ENCODE measurements around the gene HMCN2.
A peak's percentile ranks its signal among the peaks of the same experiment; 100 is the strongest.

The HMCN2 gene

DNA sequence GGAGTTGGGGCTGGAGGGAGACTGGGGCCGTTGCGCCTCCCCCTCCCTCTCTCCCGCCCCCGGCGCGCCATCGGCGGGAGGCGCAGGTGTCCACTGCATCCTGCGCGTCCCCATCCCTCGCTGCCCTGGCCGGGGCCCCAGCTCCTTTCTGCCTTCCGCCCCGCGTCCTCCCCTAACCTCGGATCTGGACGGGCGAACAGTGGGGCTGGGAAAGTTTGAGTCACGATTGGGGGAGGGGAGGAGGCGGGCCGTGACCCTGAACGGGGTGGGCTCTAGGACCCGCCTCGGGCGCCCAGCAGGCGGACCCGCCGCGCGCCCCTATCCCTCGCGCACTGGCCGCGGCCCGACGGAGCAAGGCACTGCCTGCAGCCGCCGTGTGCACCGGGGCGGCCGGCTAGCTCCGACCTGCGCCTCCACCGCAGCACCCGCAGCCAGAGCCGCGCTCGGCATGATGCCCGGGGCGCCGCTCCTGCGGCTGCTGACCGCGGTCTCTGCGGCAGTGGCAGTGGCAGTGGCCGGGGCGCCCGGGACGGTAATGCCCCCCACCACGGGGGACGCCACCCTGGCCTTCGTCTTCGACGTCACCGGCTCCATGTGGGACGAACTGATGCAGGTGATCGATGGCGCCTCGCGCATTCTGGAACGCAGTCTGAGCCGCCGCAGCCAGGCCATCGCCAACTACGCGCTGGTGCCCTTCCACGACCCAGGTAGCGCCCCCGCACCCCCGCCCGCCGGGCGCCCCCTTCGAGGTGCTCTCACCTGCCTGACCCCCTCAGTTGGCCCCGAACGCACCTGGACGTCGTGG lies at the start of gene HMCN2:
HMCN2 (plus strand) TSS at position 330 of the 805 bp plus-strand sequence; CDS start at position 449, 119 bp downstream.
- no peak within 1 kb of the TSS for H3K9ac ChIP-seq
- H3K36me3 ChIP-seq = no peaks in the 10 kb centered on the region
- no peak within 1 kb of the TSS for H3K4me3 ChIP-seq
- H3K27ac ChIP-seq = no peak within 1 kb of the TSS
- H4K20me1 ChIP-seq = peaks cover 0 to 11% (median 0%) of the 10 kb centered on the region in 11 experiments; a peak in 8 of 22 replicates
- TF ChIP-seq Cebpa-rat (IDR thresholded peaks at IDR 0.05) = no peak
- H3K27me3 ChIP-seq = peaks cover 49 to 70% (median 60%) of the 10 kb centered on the region in 11 experiments
- peaks cover 0 to 31% (median 19%) of the 10 kb centered on the region in 10 experiments; a peak in 18 of 20 replicates for H3K4me1 ChIP-seq
- H3K4me2 ChIP-seq = peak within 1 kb of the TSS in 6 of 11 experiments; percentile 8 to 52 (median 28); a peak in 8 of 22 replicates
- no peaks in the 10 kb centered on the region for H3K9me3 ChIP-seq (replicated peaks in 1 of 11)

- no peak overlapping the region for H3K27ac ChIP-seq
- peaks cover 29 to 52% (median 35%) of the 10 kb centered on the region in 10 experiments for H3K4me1 ChIP-seq
- no peak for TF ChIP-seq Cebpa-rat (IDR thresholded peaks at IDR 0.05)
- H3K27me3 ChIP-seq = no peaks in the 10 kb centered on the region
- H3K9ac ChIP-seq = no peak overlapping the region
- no peak overlapping the region for H3K4me2 ChIP-seq
- H3K36me3 ChIP-seq = peaks cover 0 to 32% (median 22%) of the 10 kb centered on the region in 11 experiments; a peak in 18 of 22 replicates
- H3K4me3 ChIP-seq = no peak overlapping the region
- H3K9me3 ChIP-seq (replicated peaks in 1 of 11) = no peaks in the 10 kb centered on the region
- H4K20me1 ChIP-seq = peaks cover 0 to 63% (median 28%) of the 10 kb centered on the region in 11 experiments; a peak in 15 of 22 replicates
These were observed 47.7 kb upstream of the HMCN2 start for GRCh38 chr9:130217838-130218237.

DNA sequence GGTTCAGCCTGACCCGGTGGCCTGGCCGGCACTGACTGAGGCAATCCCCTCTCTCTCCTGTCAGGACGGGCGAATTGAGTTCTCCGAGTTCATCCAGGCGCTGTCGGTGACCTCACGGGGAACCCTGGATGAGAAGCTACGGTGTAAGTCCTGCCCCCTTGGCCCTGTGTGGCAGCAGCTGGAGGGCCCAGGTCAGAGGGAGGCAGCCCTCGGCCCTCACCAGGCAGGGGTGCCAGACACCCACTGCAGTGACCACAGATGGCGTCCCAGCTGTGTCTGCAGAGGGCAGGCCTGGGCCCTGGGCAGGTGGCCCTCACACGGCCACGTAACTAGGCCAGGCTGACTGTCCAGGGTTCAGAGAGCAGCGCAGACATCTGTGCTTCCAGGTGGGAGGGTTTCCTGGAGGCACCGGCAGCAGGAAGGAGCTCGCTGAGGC lies 45.9 kb upstream of the HMCN2 start:
- Histone ChIP-seq H3K9me3 (replicated peaks in 1 of 11) (no peaks in the 10 kb centered on the region), H3K27me3 (no peaks in the 10 kb centered on the region)

GRCh38 chr9:130220352-130220751 lies 45.2 kb upstream of the HMCN2 start:
- Histone ChIP-seq H3K27me3 (no peaks in the 10 kb centered on the region), H3K9ac (no peak overlapping the region), H3K36me3 (peaks cover 6 to 47% (median 35%) of the 10 kb centered on the region in 11 experiments; a peak in 19 of 22 replicates), H3K27ac (no peak overlapping the region), H4K20me1 (peaks cover 0 to 39% (median 12%) of the 10 kb centered on the region in 11 experiments; a peak in 14 of 22 replicates), H3K4me2 (0 out of 22 replicates have a peak overlapping the region, but pooled peaks of 1 of the 11 experiments have one; percentile 5), H3K4me1 (peaks cover 8 to 27% (median 12%) of the 10 kb centered on the region in 10 experiments), H3K4me3 (no peak overlapping the region), H3K9me3 (replicated peaks in 1 of 11) (no peaks in the 10 kb centered on the region)
- no peak for TF ChIP-seq Cebpa-rat (IDR thresholded peaks at IDR 0.05)

More for the DNA sequence above, 45.9 kb upstream of the HMCN2 start:
- peaks cover 0 to 41% (median 28%) of the 10 kb centered on the region in 11 experiments; a peak in 19 of 22 replicates for H3K36me3 ChIP-seq
- H4K20me1 ChIP-seq = peaks cover 0 to 45% (median 19%) of the 10 kb centered on the region in 11 experiments; a peak in 14 of 22 replicates
- no peak overlapping the region for H3K4me3 ChIP-seq
- H3K9ac ChIP-seq = no peak overlapping the region; a peak in 1 of 22 replicates
- no peak overlapping the region for H3K27ac ChIP-seq
- H3K4me2 ChIP-seq = no peak overlapping the region
- no peak for TF ChIP-seq Cebpa-rat (IDR thresholded peaks at IDR 0.05)
- peaks cover 15 to 34% (median 18%) of the 10 kb centered on the region in 10 experiments for H3K4me1 ChIP-seq

DNA sequence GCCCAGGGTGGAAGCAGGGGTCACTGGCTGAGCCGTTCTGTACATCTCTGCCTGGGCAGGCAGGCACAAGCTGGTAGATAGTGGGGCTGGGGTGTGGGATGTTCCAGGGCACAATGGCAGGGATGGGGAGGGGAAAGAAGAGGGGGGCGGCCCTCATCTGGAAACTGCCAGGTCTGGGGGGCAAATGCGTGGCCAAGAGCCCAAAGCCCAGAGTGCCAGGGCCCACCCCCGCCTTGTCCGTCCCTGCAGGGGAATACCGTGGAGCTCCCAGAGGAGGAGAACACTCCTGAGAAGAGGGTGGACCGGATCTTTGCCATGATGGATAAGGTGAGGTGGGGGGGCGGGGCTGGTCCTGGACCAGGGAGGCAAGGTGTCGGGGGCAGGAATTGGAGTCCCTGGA lies 42.7 kb upstream of the HMCN2 start:
- Histone ChIP-seq H3K9me3 (replicated peaks in 1 of 11) (peaks cover 8 to 20% (median 10%) of the 10 kb centered on the region in 11 experiments), H4K20me1 (peaks cover 0 to 23% (median 0%) of the 10 kb centered on the region in 11 experiments; a peak in 9 of 22 replicates), H3K36me3 (peaks cover 19 to 69% (median 57%) of the 10 kb centered on the region in 11 experiments), H3K4me2 (no peak overlapping the region), H3K27ac (no peak overlapping the region), H3K4me3 (no peak overlapping the region), H3K27me3 (no peaks in the 10 kb centered on the region), H3K9ac (no peak overlapping the region), H3K4me1 (peaks cover 0 to 14% (median 0%) of the 10 kb centered on the region in 10 experiments; a peak in 5 of 20 replicates)
- TF ChIP-seq Cebpa-rat (IDR thresholded peaks at IDR 0.05) = no peak

DNA sequence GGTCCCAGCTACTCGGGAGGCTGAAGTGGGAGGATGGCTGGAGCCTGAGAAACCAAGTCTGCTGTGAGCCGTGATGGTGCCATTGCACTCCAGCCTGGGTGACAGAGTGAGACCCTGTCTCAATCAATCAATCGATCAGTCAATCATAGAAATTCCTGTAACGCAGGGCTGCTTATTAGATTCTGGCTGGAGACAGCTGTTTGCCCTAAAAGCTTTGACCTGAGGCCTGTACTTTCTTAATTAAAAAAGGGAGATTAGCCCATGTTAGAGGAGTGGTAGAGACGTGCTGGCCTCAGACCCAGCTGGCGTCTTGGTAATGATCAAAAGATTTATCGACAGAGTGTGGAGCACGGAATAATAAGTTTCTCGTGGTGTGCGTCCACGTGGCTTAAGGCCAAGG lies 40.5 kb upstream of the HMCN2 start:
- Histone ChIP-seq H3K27me3 (no peaks in the 10 kb centered on the region), H3K9me3 (replicated peaks in 1 of 11) (peaks cover 12 to 27% (median 16%) of the 10 kb centered on the region in 11 experiments), H3K4me1 (peaks cover 0 to 9% (median 0%) of the 10 kb centered on the region in 10 experiments; a peak in 4 of 20 replicates), H3K4me3 (no peak overlapping the region), H3K9ac (no peak overlapping the region), H4K20me1 (peaks cover 0 to 4% (median 0%) of the 10 kb centered on the region in 11 experiments; a peak in 4 of 22 replicates), H3K36me3 (peaks cover 22 to 74% (median 65%) of the 10 kb centered on the region in 11 experiments), H3K4me2 (no peak overlapping the region), H3K27ac (no peak overlapping the region)
- TF ChIP-seq Cebpa-rat (IDR thresholded peaks at IDR 0.05) = no peak

DNA sequence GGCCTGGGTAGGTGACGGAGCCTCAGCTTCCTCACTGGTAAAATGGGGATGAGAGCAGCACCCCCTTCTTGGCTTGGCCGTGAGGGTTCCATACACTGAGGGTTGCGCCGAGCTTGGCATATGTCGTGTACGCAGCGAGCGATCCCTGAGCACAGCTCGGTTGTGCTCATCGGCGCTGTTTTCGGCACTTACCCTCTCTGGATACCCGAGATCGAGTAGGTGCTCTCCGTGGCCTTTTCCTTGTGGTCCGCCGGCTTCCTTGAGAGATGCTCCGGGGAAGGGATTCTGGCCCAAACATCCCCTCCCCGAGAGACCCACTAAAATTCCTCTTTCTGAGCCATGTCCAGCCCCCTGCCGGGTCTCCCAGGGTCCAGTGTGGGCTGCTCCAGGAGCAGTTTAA lies 40.0 kb upstream of the HMCN2 start:
- Histone ChIP-seq H3K4me1 (peaks cover 0 to 4% (median 0%) of the 10 kb centered on the region in 10 experiments; a peak in 2 of 20 replicates), H3K27ac (no peak overlapping the region), H3K36me3 (peaks cover 22 to 76% (median 67%) of the 10 kb centered on the region in 11 experiments), H3K9me3 (replicated peaks in 1 of 11) (peaks cover 12 to 27% (median 16%) of the 10 kb centered on the region in 11 experiments), H3K9ac (no peak overlapping the region), H4K20me1 (no peaks in the 10 kb centered on the region; a peak in 2 of 22 replicates), H3K4me2 (no peak overlapping the region), H3K4me3 (no peak overlapping the region), H3K27me3 (no peaks in the 10 kb centered on the region)
- no peak for TF ChIP-seq Cebpa-rat (IDR thresholded peaks at IDR 0.05)

- Histone ChIP-seq H3K4me2 (no peak overlapping the region), H3K4me1 (no peaks in the 10 kb centered on the region), H3K9ac (no peak overlapping the region), H3K9me3 (replicated peaks in 1 of 11) (peaks cover 12 to 27% (median 16%) of the 10 kb centered on the region in 11 experiments), H3K27me3 (no peaks in the 10 kb centered on the region), H3K36me3 (peaks cover 22 to 76% (median 67%) of the 10 kb centered on the region in 11 experiments), H3K4me3 (no peak overlapping the region), H3K27ac (no peak overlapping the region), H4K20me1 (no peaks in the 10 kb centered on the region; a peak in 1 of 22 replicates)
- TF ChIP-seq Cebpa-rat (IDR thresholded peaks at IDR 0.05) = no peak
These were observed 39.4 kb upstream of the HMCN2 start for GRCh38 chr9:130226112-130226511.

DNA sequence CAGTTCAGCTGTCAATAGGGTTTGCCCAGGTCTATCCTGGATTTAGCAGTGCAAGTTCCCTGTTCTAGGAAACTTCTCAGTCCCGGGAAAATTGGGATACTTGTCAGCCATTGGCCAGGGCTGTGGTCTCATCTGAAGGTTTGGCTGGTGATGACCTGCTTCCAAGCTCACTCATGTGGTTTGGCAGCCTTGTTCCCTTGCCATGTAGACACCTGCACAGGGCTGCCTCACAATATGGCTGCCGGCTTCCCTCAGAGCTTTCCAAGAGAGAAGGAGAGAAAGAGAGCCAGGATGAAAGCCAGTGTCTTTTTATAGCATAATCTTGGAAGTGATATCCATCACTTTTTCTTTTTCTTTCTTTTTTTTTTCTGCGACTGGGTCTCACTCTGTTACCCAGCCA lies 37.7 kb upstream of the HMCN2 start:
- TF ChIP-seq Cebpa-rat (IDR thresholded peaks at IDR 0.05) = no peak
- Histone ChIP-seq H3K36me3 (peaks cover 25 to 81% (median 68%) of the 10 kb centered on the region in 11 experiments), H3K9me3 (replicated peaks in 1 of 11) (peaks cover 12 to 27% (median 16%) of the 10 kb centered on the region in 11 experiments), H3K27ac (no peak overlapping the region), H4K20me1 (peaks cover 0 to 1% (median 0%) of the 10 kb centered on the region in 11 experiments; a peak in 2 of 22 replicates), H3K4me1 (peaks cover 0 to 9% (median 0%) of the 10 kb centered on the region in 10 experiments; a peak in 7 of 20 replicates), H3K4me2 (no peak overlapping the region), H3K27me3 (no peaks in the 10 kb centered on the region), H3K9ac (no peak overlapping the region), H3K4me3 (no peak overlapping the region)
